Adipocyte (in vitro differentiated cells): Measurements from ENCODE around the gene S100G.

Source experiments
- DNase-seq: peaks from one replicate; pipeline ENCODE4 v3.0.0-alpha.2; 2015; ENCODE audit warnings: low read depth
- H3K27me3 ChIP-seq: replicated peaks from 2 replicates; pipeline ENCODE4 v1.7.0; 2013; ENCODE audit warnings: mild to moderate bottlenecking, low read length, moderate library complexity; ENCODE audit not compliant: control insufficient read depth, insufficient read depth
- H3K36me3 ChIP-seq: 2 replicates; pipeline ENCODE4 v1.7.0; 2013; ENCODE audit warnings: low read length, mild to moderate bottlenecking, moderate library complexity; ENCODE audit not compliant: control insufficient read depth, insufficient read depth, severe bottlenecking
- H3K4me1 ChIP-seq: 2 replicates; pipeline ENCODE4 v1.7.0; 2013; ENCODE audit warnings: mild to moderate bottlenecking, low read length, moderate library complexity; ENCODE audit not compliant: control insufficient read depth, insufficient read depth
- H3K4me3 ChIP-seq: 2 replicates; pipeline ENCODE4 v1.7.0; 2013; ENCODE audit warnings: mild to moderate bottlenecking, low read length, moderate library complexity
- H3K9ac ChIP-seq: 2 replicates; pipeline ENCODE4 v1.7.0; 2013; ENCODE audit warnings: mild to moderate bottlenecking, low read length, moderate library complexity
- H3K9me3 ChIP-seq: 2 replicates; pipeline ENCODE4 v1.7.0; 2013; ENCODE audit warnings: mild to moderate bottlenecking, low read length, moderate library complexity; ENCODE audit not compliant: control insufficient read depth

The S100G gene

GRCh38 chrX:16651391-16652024 lies 1.6 kb downstream of the S100G start:
- no peak overlapping the region for H3K4me3 ChIP-seq
- H3K9me3 ChIP-seq: no peaks in the 10 kb centered on the region
- no peaks in the 10 kb centered on the region for H3K27me3 ChIP-seq
- no peak for DNase-seq
- H3K9ac ChIP-seq: no peak overlapping the region
- H3K36me3 ChIP-seq: no peaks in the 10 kb centered on the region
- H3K4me1 ChIP-seq: no peaks in the 10 kb centered on the region

GRCh38 chrX:16653424-16653823 lies 3.5 kb downstream of the S100G start:
- Histone ChIP-seq H3K4me1 (no peaks in the 10 kb centered on the region), H3K9me3 (no peaks in the 10 kb centered on the region), H3K36me3 (no peaks in the 10 kb centered on the region), H3K4me3 (no peak overlapping the region), H3K9ac (no peak overlapping the region), H3K27me3 (peaks cover 3% of the 10 kb centered on the region)
- DNase-seq: no peak

DNA sequence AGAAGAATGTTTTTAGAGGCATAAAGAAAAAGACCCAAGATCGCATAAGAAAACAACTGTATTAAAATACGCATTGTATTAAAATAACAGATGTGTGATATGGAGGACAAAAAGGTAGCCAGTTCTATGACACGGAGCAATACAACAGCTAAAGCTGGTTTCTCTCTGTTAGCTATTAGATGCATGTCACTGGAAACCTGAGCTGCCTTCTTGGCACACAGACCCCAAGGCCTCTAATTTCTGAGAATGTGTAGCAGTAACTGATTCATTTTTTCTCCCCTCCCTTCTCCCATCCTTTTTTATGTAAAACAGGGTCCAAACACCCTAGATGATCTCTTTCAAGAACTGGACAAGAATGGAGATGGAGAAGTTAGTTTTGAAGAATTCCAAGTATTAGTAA lies 4.1 kb downstream of the S100G start:
- no peaks in the 10 kb centered on the region for H3K9me3 ChIP-seq
- H3K9ac ChIP-seq: no peak overlapping the region
- peak; percentile 50 for DNase-seq
- H3K27me3 ChIP-seq: peaks cover 3% of the 10 kb centered on the region
- H3K4me1 ChIP-seq: no peaks in the 10 kb centered on the region
- no peak overlapping the region for H3K4me3 ChIP-seq
- H3K36me3 ChIP-seq: no peaks in the 10 kb centered on the region

GRCh38 chrX:16658284-16658683 lies 8.3 kb downstream of the S100G start:
- peaks cover 3% of the 10 kb centered on the region for H3K27me3 ChIP-seq
- no peak overlapping the region for H3K4me3 ChIP-seq
- H3K36me3 ChIP-seq: no peaks in the 10 kb centered on the region
- H3K4me1 ChIP-seq: no peaks in the 10 kb centered on the region
- H3K9ac ChIP-seq: no peak overlapping the region
- no peaks in the 10 kb centered on the region for H3K9me3 ChIP-seq
- DNase-seq: peak; percentile 34

DNA sequence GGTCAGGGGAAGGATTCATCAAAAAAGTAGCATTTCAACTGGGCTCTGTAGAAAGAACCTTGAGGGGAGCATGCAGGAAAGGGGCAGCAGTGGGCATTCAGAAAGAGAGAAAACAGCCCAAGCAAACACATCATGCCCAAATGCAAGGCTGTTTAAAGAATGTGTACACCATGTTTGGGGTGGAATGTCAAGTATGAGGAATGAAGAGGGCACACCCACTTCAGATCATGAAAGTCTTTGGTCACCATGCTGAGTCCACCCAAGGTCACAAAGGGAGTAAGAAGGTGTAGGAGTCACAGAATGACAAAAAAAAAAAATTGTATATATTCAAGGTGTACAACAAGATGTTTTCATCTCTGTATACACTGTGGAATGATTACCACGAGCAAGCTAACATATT lies 9.4 kb downstream of the S100G start:
- H3K4me1 ChIP-seq: no peaks in the 10 kb centered on the region
- DNase-seq: no peak
- no peaks in the 10 kb centered on the region for H3K36me3 ChIP-seq
- peaks cover 3% of the 10 kb centered on the region for H3K27me3 ChIP-seq
- H3K9me3 ChIP-seq: no peaks in the 10 kb centered on the region
- no peak overlapping the region for H3K4me3 ChIP-seq
- no peak overlapping the region for H3K9ac ChIP-seq

DNA sequence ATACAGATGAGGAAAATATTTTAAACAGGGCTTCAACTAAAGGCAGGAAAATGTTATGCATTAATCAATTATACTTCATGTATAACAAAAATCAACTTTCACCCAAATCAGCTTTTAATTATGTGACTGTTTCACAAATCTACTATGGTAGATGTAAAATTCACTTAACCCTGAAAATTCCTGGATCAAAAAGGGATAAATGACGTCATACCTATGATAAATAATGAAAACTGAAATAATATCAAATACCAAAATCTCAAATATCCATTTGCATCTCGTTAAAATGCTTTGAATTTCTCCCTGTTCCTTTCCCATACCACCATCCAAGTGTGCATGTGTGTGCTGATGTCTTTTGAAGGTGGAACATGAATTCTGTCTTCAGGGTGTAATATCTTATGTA lies 11.5 kb downstream of the S100G start:
- no peaks in the 10 kb centered on the region for H3K9me3 ChIP-seq
- H3K4me1 ChIP-seq: no peaks in the 10 kb centered on the region
- H3K4me3 ChIP-seq: no peak overlapping the region
- H3K27me3 ChIP-seq: peaks cover 3% of the 10 kb centered on the region
- no peaks in the 10 kb centered on the region for H3K36me3 ChIP-seq
- H3K9ac ChIP-seq: no peak overlapping the region
- no peak for DNase-seq

DNA sequence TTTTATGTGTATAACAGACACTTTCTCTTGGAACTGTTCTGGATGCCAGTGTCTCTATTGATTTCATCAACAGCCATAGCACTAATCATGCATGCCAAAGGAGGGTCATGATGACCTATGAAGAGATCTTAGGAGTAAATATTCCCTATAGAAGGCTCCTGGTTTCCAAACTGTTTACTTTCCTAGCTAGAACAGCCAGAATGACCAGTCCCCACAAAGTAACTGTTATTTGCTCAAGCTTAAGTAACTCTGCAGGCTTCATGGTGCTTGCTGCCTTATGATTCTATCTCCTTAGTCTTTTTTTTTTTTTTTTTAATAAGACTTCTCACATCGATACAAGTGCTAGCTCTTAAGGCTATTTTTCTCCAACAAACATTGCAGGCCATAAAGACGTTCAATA lies 12.4 kb downstream of the S100G start:
- Histone ChIP-seq H3K36me3 (no peaks in the 10 kb centered on the region), H3K4me1 (no peaks in the 10 kb centered on the region), H3K9me3 (no peaks in the 10 kb centered on the region), H3K9ac (no peak overlapping the region), H3K4me3 (no peak overlapping the region), H3K27me3 (peaks cover 3% of the 10 kb centered on the region)
- DNase-seq: no peak

DNA sequence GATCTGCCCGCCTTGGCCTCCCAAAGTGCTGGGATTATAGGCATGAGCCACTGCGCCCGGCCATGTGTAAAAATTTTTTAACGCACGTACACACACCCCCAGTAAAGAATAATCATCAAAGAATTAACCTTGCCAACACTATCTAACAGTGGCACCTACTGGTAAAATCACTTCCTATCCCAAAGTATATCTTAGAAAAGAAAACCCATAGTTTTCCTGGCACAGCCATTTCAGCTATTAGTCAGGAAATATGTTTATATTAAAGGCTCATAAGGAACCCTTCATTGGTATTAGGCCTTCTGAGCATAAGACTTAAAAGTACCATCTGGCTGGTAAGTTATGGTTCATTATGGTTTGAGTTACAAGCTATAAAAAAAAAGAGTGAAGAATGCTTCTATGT lies 14.1 kb downstream of the S100G start:
- no peak overlapping the region for H3K9ac ChIP-seq
- no peaks in the 10 kb centered on the region for H3K36me3 ChIP-seq
- no peaks in the 10 kb centered on the region for H3K9me3 ChIP-seq
- H3K4me1 ChIP-seq: no peaks in the 10 kb centered on the region
- no peak for DNase-seq
- H3K4me3 ChIP-seq: no peak overlapping the region
- no peaks in the 10 kb centered on the region for H3K27me3 ChIP-seq

DNA sequence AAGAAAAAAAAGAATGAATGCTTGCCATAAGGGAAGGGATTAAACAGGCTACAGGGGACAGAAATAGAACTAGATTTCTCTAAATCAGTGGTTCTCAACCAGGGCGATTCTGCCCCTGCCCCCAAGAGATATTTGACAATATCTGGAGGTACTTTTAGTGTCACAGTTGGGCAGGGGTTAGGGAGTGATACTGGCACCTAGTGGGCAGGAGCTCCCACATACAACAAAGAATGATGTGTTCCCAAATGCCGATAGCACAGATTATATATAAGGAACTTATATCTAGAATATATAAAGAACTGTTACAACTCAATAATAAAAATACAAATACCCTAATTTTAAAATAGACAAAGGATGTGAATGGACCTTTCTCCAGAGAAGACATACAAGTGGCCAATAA lies 14.7 kb downstream of the S100G start:
- Histone ChIP-seq H3K36me3 (no peaks in the 10 kb centered on the region), H3K4me1 (no peaks in the 10 kb centered on the region)
- no peak for DNase-seq

GRCh38 chrX:16665089-16665488 lies 15.1 kb downstream of the S100G start:
- Histone ChIP-seq H3K36me3 (no peaks in the 10 kb centered on the region), H3K9me3 (no peaks in the 10 kb centered on the region), H3K9ac (no peak overlapping the region), H3K4me3 (no peak overlapping the region), H3K27me3 (no peaks in the 10 kb centered on the region), H3K4me1 (no peaks in the 10 kb centered on the region)
- peak; percentile 38 for DNase-seq

More for the DNA sequence above, 14.7 kb downstream of the S100G start:
- H3K27me3 ChIP-seq: no peaks in the 10 kb centered on the region
- no peak overlapping the region for H3K4me3 ChIP-seq
- no peak overlapping the region for H3K9ac ChIP-seq
- H3K9me3 ChIP-seq: no peaks in the 10 kb centered on the region

- Histone ChIP-seq H3K27me3 (peaks cover 3% of the 10 kb centered on the region), H3K36me3 (no peaks in the 10 kb centered on the region), H3K9me3 (no peaks in the 10 kb centered on the region), H3K4me3 (no peak overlapping the region), H3K4me1 (no peaks in the 10 kb centered on the region), H3K9ac (no peak overlapping the region)
- peak; percentile 39 for DNase-seq
Observed at GRCh38 chrX:16666541-16666940, 16.6 kb downstream of the S100G start.

- peak; percentile 79 for DNase-seq
- Histone ChIP-seq H3K4me3 (no peak overlapping the region), H3K9me3 (no peaks in the 10 kb centered on the region), H3K9ac (no peak overlapping the region), H3K27me3 (peaks cover 3% of the 10 kb centered on the region), H3K4me1 (no peaks in the 10 kb centered on the region), H3K36me3 (no peaks in the 10 kb centered on the region)
Observed at GRCh38 chrX:16671005-16671404, 21.0 kb downstream of the S100G start.
